AG09319 (cell line): ENCODE data around the gene PYCR2.

Source experiments
- DNase-seq: peaks from one replicate; pipeline ENCODE4 v3.0.0-alpha.2; 2010; ENCODE audit warnings: low read depth; ENCODE audit errors: extremely low read depth
- CTCF ChIP-seq: IDR thresholded peaks from 2 replicates; pipeline ENCODE4 v1.5.1; 2011; ENCODE audit warnings: low read depth, mild to moderate bottlenecking, inconsistent platforms, low read length, moderate library complexity

Gene PYCR2

GRCh38 chr1:225874431-225874830 is 49.6 kb downstream of the PYCR2 start:
- TF ChIP-seq CTCF: no peak
- DNase-seq: no peak

GRCh38 chr1:225873281-225873850 is 50.7 kb downstream of the PYCR2 start:
- no peak for TF ChIP-seq CTCF

GRCh38 chr1:225872075-225872430 is 52.0 kb downstream of the PYCR2 start:
- TF ChIP-seq CTCF: no peak
- no peak for DNase-seq

More at GRCh38 chr1:225873281-225873850, 50.7 kb downstream of the PYCR2 start:
- DNase-seq: no peak

- no peak for DNase-seq
- no peak for TF ChIP-seq CTCF
These were observed 52.5 kb downstream of the PYCR2 start for GRCh38 chr1:225871359-225872074.

GRCh38 chr1:225870911-225871310 is 53.1 kb downstream of the PYCR2 start:
- no peak for DNase-seq
- TF ChIP-seq CTCF: no peak
